ENCODE measurements around the gene DUSP9.

GRCh38 chrX:153639177-153640044 is 7.6 kb upstream of the DUSP9 start:
- TF ChIP-seq CTCF (IDR thresholded peaks at IDR 0.05; ENCODE audit: poor library complexity), result no peak
- TF ChIP-seq EZH2phosphoT487 (IDR thresholded peaks at IDR 0.05; ENCODE audit: low read depth, severe bottlenecking, unreplicated experiment), result no peak
